Ascending aorta (tissue), 2 donors: Measurements from ENCODE around the gene KL. TPM values are rescaled to one million over a fixed set of nuclear protein-coding genes. Genes with fewer than 3 reads are reported as not detected.

ENCODE experiments used
- DNase-seq, 2 donors: peaks; one replicate each; pipeline ENCODE4 v3.0.0-alpha.2; 2019; ENCODE audit warnings: low spot score in 2 of 2
- H3K27ac ChIP-seq, 2 donors: fragments of 200-600 bp; sonication (generic); one replicate each; pipeline ENCODE4 v1.5.1; 2016 to 2017; ENCODE audit warnings: mild to moderate bottlenecking in 1 of 2
- H3K27me3 ChIP-seq: fragments of 200-600 bp; sonication (generic); one replicate; pipeline ENCODE4 v1.5.1; 2017
- H3K36me3 ChIP-seq, 2 donors: fragments of 200-600 bp; sonication (generic); one replicate each; pipeline ENCODE4 v1.5.1; 2016
- H3K4me1 ChIP-seq, 2 donors: fragments of 200-600 bp; sonication (generic); one replicate each; pipeline ENCODE4 v1.5.1; 2016 to 2017; ENCODE audit warnings: mild to moderate bottlenecking in 1 of 2
- H3K4me3 ChIP-seq, 2 donors: fragments of 200-600 bp; sonication (generic); one replicate each; pipeline ENCODE4 v1.5.1; 2016 to 2017; ENCODE audit warnings: mild to moderate bottlenecking in 1 of 2
- H3K9me3 ChIP-seq, 2 donors: fragments of 200-600 bp; sonication (generic); one replicate each; pipeline ENCODE4 v1.5.1; 2016
- intact Hi-C: fragments of 100-400 bp; cut with DNase I; formaldehyde crosslinking; loops from one replicate; pipeline ENCODE4 v1.15.1; 2023
- total RNA-seq: library from RNA; depleted of rRNA; stranded (reverse); fragments of >200 nt; gene quantifications from one replicate; pipeline ENCODE4 v1.1.0, GENCODE V29; 2016
- TF ChIP-seq, protein P1 (sequence below), 3 experiments: fragments of 200-600 bp in 2 of 3; fragments of 450-650 bp in 1 of 3; sonication (generic) in 2 of 3; IDR thresholded peaks; one replicate each; pipeline ENCODE4 v1.5.1; 2016 to 2019; ENCODE audit warnings: antibody characterized with exemption in 3 of 3, mild to moderate bottlenecking in 1 of 3, moderate library complexity in 1 of 3

The KL gene
- total RNA-seq, 1 donor from 2014 or later, result 3.7 TPM

- H3K4me3 ChIP-seq, result peak overlapping the region; percentile 55 to 75
- DNase-seq, result peak in 1 of 2 donors; percentile 75
These were observed 1.2 kb downstream of the KL start for GRCh38 chr13:33017323-33017929.

DNA sequence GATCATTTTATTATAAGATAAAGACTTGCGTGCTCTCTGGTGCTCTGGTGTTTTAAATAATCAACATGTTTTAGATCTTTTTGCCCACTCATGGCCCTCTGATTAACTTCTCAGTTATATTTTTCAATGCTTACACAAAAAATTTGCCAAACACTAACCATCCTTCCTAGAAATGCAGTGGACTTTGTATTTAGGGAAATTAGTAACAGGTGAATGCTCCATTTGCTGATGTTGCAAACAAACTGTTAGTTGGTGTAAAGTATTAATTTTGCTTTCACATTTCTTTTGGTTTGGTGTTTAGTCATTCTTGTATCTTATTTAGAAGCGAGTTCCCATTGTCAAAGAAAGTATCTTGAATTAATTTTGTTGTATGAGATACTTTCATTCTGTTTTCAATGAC is 2.7 kb downstream of the KL start:
- Histone ChIP-seq H3K36me3 (no peaks in the 10 kb centered on the region), H3K4me3 (no peak overlapping the region), H3K27me3 (no peaks in the 10 kb centered on the region), H3K27ac (no peak overlapping the region), H3K9me3 (no peaks in the 10 kb centered on the region), H3K4me1 (peaks cover 0 to 2% of the 10 kb centered on the region in 2 donors)
- no peak for DNase-seq
- TF ChIP-seq, protein P1, sequence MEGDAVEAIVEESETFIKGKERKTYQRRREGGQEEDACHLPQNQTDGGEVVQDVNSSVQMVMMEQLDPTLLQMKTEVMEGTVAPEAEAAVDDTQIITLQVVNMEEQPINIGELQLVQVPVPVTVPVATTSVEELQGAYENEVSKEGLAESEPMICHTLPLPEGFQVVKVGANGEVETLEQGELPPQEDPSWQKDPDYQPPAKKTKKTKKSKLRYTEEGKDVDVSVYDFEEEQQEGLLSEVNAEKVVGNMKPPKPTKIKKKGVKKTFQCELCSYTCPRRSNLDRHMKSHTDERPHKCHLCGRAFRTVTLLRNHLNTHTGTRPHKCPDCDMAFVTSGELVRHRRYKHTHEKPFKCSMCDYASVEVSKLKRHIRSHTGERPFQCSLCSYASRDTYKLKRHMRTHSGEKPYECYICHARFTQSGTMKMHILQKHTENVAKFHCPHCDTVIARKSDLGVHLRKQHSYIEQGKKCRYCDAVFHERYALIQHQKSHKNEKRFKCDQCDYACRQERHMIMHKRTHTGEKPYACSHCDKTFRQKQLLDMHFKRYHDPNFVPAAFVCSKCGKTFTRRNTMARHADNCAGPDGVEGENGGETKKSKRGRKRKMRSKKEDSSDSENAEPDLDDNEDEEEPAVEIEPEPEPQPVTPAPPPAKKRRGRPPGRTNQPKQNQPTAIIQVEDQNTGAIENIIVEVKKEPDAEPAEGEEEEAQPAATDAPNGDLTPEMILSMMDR (IDR thresholded peaks at IDR 0.05), result no peak
- intact Hi-C loops, result loop anchor here (5.0 kb wide), 1 partner anchor 523 kb away; no protein-coding TSS in a partner anchor

More at GRCh38 chr13:33017323-33017929, 1.2 kb downstream of the KL start:
- Histone ChIP-seq H3K27me3 (no peaks in the 10 kb centered on the region), H3K36me3 (no peaks in the 10 kb centered on the region), H3K4me1 (peaks cover 0 to 2% of the 10 kb centered on the region in 2 donors), H3K27ac (peak overlapping the region; percentile 43 to 57), H3K9me3 (no peaks in the 10 kb centered on the region)
- TF ChIP-seq, protein P1 (IDR thresholded peaks at IDR 0.05), result peak; percentile 32 to 47 (median 40)
- intact Hi-C loops, result loop anchor here (5.0 kb wide), 1 partner anchor 525 kb away; no protein-coding TSS in a partner anchor

- no peak for DNase-seq
- intact Hi-C loops, result no loop called here
These were observed 6.8 kb downstream of the KL start for GRCh38 chr13:33022986-33023385.

DNA sequence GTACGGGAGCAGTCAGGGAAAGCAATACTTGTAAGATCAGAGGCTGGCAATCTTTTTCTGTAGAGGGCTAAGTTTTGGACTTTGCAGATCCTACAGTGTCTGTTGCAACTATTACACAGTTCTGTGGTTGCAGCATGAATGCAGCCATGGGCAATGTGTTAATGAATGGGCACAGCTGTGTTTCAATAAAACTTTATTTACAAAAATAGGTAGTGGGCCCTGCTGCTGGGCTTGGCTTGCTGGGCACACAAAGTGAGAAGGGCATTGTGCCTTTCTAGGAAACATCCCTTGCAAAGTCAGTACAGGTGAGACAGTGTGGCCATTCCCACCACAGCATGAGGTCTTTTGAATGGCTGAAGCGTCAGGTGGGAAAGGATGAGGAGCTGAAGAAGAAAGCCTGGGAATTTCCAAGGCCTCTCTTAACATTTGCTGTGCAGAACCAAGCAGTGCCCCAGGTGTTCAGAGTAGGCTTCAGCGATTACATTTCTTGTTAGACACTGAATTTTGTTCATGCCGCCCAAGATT is 9.1 kb downstream of the KL start:
- no peak for DNase-seq
- intact Hi-C loops, result no loop called here
- H3K27me3 ChIP-seq, result no peaks in the 10 kb centered on the region
- TF ChIP-seq, protein P1 (IDR thresholded peaks at IDR 0.05), result no peak
- no peaks in the 10 kb centered on the region for H3K36me3 ChIP-seq
- no peak overlapping the region for H3K27ac ChIP-seq
- H3K4me3 ChIP-seq, result no peak overlapping the region
- no peaks in the 10 kb centered on the region for H3K9me3 ChIP-seq
- H3K4me1 ChIP-seq, result no peaks in the 10 kb centered on the region

More at GRCh38 chr13:33022986-33023385, 6.8 kb downstream of the KL start:
- TF ChIP-seq, protein P1 (IDR thresholded peaks at IDR 0.05), result no peak
- Histone ChIP-seq H3K27ac (no peak overlapping the region), H3K27me3 (no peaks in the 10 kb centered on the region), H3K36me3 (no peaks in the 10 kb centered on the region), H3K4me1 (no peaks in the 10 kb centered on the region), H3K9me3 (no peaks in the 10 kb centered on the region), H3K4me3 (no peak overlapping the region)

GRCh38 chr13:33026489-33027152 is 10.4 kb downstream of the KL start:
- TF ChIP-seq, protein P1 (IDR thresholded peaks at IDR 0.05), result no peak
- intact Hi-C loops, result no loop called here
- Histone ChIP-seq H3K9me3 (no peaks in the 10 kb centered on the region), H3K27ac (no peak overlapping the region), H3K4me3 (no peak overlapping the region), H3K27me3 (no peaks in the 10 kb centered on the region), H3K4me1 (no peaks in the 10 kb centered on the region), H3K36me3 (no peaks in the 10 kb centered on the region)
- DNase-seq, result no peak
